WERI-Rb-1 (cell line): ENCODE results near the gene ITPR2.

ENCODE experiments used
- DNase-seq: peaks from one replicate; pipeline ENCODE4 v3.0.0-alpha.2; 2020
- H3K27ac ChIP-seq: fragments of 250-450 bp; sonication (Bioruptor Pico); 2 replicates; pipeline ENCODE4 v1.5.1; 2020; ENCODE audit warnings: mild to moderate bottlenecking, moderate library complexity
- H3K27me3 ChIP-seq: fragments of 250-450 bp; sonication (Bioruptor Pico); 2 replicates; pipeline ENCODE4 v1.5.1; 2021; ENCODE audit warnings: mild to moderate bottlenecking, low read depth, moderate library complexity; ENCODE audit not compliant: insufficient read depth, severe bottlenecking
- H3K36me3 ChIP-seq: fragments of 250-450 bp; sonication (Bioruptor Pico); 2 replicates; pipeline ENCODE4 v1.5.1; 2020; ENCODE audit warnings: mild to moderate bottlenecking, moderate library complexity
- H3K4me3 ChIP-seq: 2 replicates; pipeline ENCODE4 v1.5.1; 2011; ENCODE audit warnings: low read depth, mild to moderate bottlenecking, control low read depth, low read length
- H3K9me3 ChIP-seq: fragments of 250-450 bp; sonication (Bioruptor Pico); 2 replicates; pipeline ENCODE4 v1.5.1; 2021; ENCODE audit warnings: mild to moderate bottlenecking, moderate library complexity; ENCODE audit not compliant: severe bottlenecking
- CTCF ChIP-seq: IDR thresholded peaks from 2 replicates; pipeline ENCODE4 v1.5.1; 2011; ENCODE audit warnings: low read depth, mild to moderate bottlenecking, control low read depth, inconsistent platforms, low read length

ITPR2 gene

GRCh38 chr12:26461776-26462175 lies 371.2 kb downstream of the ITPR2 start:
- no peak for DNase-seq
- no peaks in the 10 kb centered on the region for H3K9me3 ChIP-seq
- H3K27ac ChIP-seq = no peak overlapping the region
- no peak overlapping the region for H3K4me3 ChIP-seq
- H3K36me3 ChIP-seq = no peaks in the 10 kb centered on the region
- no peak for TF ChIP-seq CTCF
- H3K27me3 ChIP-seq = no peaks in the 10 kb centered on the region

- Histone ChIP-seq H3K9me3 (no peaks in the 10 kb centered on the region), H3K27ac (no peak overlapping the region), H3K4me3 (no peak overlapping the region), H3K27me3 (no peaks in the 10 kb centered on the region), H3K36me3 (no peaks in the 10 kb centered on the region)
- no peak for TF ChIP-seq CTCF
- no peak for DNase-seq
Observed at GRCh38 chr12:26460361-26460760, 372.6 kb downstream of the ITPR2 start.

GRCh38 chr12:26455936-26456574 lies 376.9 kb downstream of the ITPR2 start:
- DNase-seq = no peak
- Histone ChIP-seq H3K9me3 (no peaks in the 10 kb centered on the region), H3K4me3 (no peak overlapping the region), H3K27ac (no peak overlapping the region), H3K27me3 (no peaks in the 10 kb centered on the region), H3K36me3 (no peaks in the 10 kb centered on the region)
- no peak for TF ChIP-seq CTCF

- H3K27ac ChIP-seq = no peak overlapping the region
- H3K27me3 ChIP-seq = no peaks in the 10 kb centered on the region
- no peak for DNase-seq
- H3K4me3 ChIP-seq = no peak overlapping the region
- H3K9me3 ChIP-seq = no peaks in the 10 kb centered on the region
- no peak for TF ChIP-seq CTCF
- no peaks in the 10 kb centered on the region for H3K36me3 ChIP-seq
Observed at GRCh38 chr12:26453246-26453645, 379.7 kb downstream of the ITPR2 start.

- DNase-seq = no peak
- Histone ChIP-seq H3K9me3 (no peaks in the 10 kb centered on the region), H3K36me3 (no peaks in the 10 kb centered on the region), H3K27me3 (no peaks in the 10 kb centered on the region), H3K4me3 (no peak overlapping the region), H3K27ac (no peak overlapping the region)
- TF ChIP-seq CTCF = no peak
Observed at GRCh38 chr12:26452511-26452910, 380.5 kb downstream of the ITPR2 start.

GRCh38 chr12:26451763-26452162 lies 381.2 kb downstream of the ITPR2 start:
- H3K4me3 ChIP-seq = no peak overlapping the region
- TF ChIP-seq CTCF = no peak
- no peak for DNase-seq
- H3K27ac ChIP-seq = no peak overlapping the region
- H3K36me3 ChIP-seq = no peaks in the 10 kb centered on the region
- H3K9me3 ChIP-seq = no peaks in the 10 kb centered on the region
- no peaks in the 10 kb centered on the region for H3K27me3 ChIP-seq
